Fibroblast of mammary gland (primary cell): ENCODE measurements around the gene RNF144A.
A peak's percentile ranks its signal among the peaks of the same experiment; 100 is the strongest.

Experiments
- DNase-seq: peaks from one replicate; pipeline ENCODE4 v3.0.0-alpha.2; 2010; ENCODE audit warnings: low read depth
- H3K4me3 ChIP-seq: 2 replicates; pipeline ENCODE4 v1.5.1; 2011; ENCODE audit warnings: low read depth, mild to moderate bottlenecking, low read length, moderate library complexity; ENCODE audit not compliant: control insufficient read depth
- CTCF ChIP-seq: conservative IDR thresholded peaks from 2 replicates; pipeline ENCODE4 v1.5.1; 2011; ENCODE audit warnings: low read depth, low read length, inconsistent platforms; ENCODE audit not compliant: control insufficient read depth, insufficient read depth

RNF144A gene

DNA sequence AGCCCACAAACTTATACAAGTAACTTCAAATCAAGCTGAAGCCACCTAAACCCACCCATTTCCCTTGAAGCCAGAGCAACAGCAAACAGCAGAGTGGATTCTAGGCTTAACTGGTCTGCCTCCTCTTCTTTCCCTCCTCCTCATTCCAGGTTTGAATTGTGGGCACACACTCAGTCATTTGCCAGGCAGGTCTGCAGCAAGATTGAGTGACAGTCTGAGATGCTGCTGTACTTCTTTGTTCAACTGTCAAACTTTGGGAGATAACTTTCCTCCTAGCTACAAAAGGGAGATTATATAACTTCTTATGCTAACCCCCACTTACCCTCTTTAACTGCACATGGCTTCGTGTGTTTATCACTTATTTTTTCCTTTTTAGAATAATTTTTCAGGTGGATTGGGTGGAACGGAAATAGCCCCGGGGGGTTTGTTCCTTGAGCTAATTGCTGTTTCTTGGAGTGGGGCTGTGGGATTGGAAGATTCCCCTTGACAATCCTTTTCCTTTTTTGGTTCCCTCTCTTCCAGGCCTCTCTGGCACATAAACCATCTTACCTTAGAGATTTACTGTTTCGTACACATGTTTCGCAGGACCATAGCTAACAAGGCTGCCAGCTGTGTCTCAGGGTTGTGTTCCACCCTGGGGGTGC lies 55.0 kb downstream of the RNF144A start:
- TF ChIP-seq CTCF, result no peak
- H3K4me3 ChIP-seq, result no peak overlapping the region
- DNase-seq, result no peak

DNA sequence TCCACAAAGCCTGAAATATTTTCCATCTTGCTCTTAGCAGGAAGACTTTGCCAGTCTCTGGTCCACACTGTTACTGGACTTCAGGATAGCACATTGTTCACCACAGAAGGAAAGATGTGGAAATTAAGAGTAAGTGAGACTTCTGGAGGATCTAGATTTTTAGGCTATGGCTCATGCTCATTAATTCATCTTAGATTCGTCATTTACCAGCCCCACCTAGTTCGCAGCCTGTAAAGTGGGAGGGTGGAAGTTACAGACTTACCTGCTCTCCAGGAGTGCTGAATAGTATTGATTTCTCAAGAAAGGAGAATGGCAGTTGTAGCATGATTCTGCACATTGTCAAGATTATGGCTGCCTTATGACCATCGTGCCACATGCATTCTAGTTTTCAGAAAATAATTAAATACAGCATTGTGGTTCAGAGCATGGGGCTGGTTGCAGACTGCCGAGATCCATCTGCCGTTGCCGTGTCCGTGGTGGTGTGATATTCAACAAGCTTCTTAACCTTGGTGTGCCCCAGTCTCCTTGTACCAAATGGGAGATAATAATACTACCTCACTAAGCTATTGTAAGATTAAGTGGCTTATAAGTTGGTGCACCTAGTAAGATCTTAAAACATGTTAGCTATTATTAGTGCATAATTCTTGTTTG lies 56.8 kb downstream of the RNF144A start:
- DNase-seq, result peak; percentile 31
- TF ChIP-seq CTCF, result no peak
- no peak overlapping the region for H3K4me3 ChIP-seq

- no peak for TF ChIP-seq CTCF
- DNase-seq, result peak; percentile 50
- H3K4me3 ChIP-seq, result no peak overlapping the region
Observed at GRCh38 chr2:6975988-6976387, 58.8 kb downstream of the RNF144A start.

GRCh38 chr2:6977113-6977741 lies 60.0 kb downstream of the RNF144A start:
- DNase-seq, result peak; percentile 74
- no peak overlapping the region for H3K4me3 ChIP-seq
- no peak for TF ChIP-seq CTCF

GRCh38 chr2:6977786-6978185 lies 60.6 kb downstream of the RNF144A start:
- peak; percentile 38 for DNase-seq
- TF ChIP-seq CTCF, result no peak
- no peak overlapping the region for H3K4me3 ChIP-seq

GRCh38 chr2:6978991-6979390 lies 61.8 kb downstream of the RNF144A start:
- no peak overlapping the region for H3K4me3 ChIP-seq
- no peak for DNase-seq
- TF ChIP-seq CTCF, result no peak

DNA sequence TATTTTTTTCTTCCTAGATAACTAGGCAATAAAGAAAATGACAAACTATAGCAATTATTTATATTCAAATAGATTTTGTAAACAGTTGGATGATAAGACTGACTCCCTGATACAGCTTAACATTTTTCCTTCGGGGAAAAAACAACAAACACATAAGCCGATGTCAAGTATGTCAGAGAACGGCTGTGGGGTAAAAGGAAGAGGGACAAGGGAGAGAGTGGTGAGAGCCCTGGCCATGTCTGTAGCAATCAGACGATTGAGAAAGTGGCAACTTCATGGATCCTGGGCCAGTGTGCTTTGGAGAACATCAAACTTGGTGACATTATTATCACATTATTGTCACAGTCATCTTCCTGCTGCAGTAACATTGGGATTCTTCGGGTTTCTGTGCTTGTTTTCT lies 65.2 kb downstream of the RNF144A start:
- DNase-seq, result no peak
- no peak for TF ChIP-seq CTCF
- no peak overlapping the region for H3K4me3 ChIP-seq
